Endothelial cell of hepatic sinusoid (primary cell): ENCODE results near the gene TACC2.

Source experiments
- in situ Hi-C: cut with HindIII; loops from 2 replicates; pipeline ENCODE4 v1.10.0; 2017; ENCODE audit warnings: low sequenced_read_pairs

TACC2 gene

DNA sequence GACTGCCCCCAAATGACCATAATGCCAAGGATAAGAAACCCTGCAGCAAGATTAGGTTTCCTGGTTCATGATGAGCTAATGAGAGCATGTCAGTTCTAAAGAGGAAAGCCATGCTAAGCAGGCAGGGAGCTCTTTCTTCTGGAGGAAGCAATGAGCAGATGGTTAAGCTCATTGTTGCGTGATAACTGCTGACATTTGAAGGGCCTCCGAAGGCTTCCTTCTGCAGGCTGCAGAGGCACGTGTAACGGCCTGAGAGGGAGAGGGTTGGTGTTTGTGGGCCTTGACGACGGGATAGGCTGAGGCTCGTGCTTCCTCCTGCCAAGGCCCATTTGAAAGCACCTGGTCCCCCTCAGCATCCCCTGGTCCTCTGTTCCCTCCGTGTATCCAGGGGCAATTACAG is 218.6 kb downstream of the TACC2 start:
- in situ Hi-C loops = loop anchor here (5.0 kb wide), 1 partner anchor 65 kb away; no protein-coding TSS in a partner anchor

DNA sequence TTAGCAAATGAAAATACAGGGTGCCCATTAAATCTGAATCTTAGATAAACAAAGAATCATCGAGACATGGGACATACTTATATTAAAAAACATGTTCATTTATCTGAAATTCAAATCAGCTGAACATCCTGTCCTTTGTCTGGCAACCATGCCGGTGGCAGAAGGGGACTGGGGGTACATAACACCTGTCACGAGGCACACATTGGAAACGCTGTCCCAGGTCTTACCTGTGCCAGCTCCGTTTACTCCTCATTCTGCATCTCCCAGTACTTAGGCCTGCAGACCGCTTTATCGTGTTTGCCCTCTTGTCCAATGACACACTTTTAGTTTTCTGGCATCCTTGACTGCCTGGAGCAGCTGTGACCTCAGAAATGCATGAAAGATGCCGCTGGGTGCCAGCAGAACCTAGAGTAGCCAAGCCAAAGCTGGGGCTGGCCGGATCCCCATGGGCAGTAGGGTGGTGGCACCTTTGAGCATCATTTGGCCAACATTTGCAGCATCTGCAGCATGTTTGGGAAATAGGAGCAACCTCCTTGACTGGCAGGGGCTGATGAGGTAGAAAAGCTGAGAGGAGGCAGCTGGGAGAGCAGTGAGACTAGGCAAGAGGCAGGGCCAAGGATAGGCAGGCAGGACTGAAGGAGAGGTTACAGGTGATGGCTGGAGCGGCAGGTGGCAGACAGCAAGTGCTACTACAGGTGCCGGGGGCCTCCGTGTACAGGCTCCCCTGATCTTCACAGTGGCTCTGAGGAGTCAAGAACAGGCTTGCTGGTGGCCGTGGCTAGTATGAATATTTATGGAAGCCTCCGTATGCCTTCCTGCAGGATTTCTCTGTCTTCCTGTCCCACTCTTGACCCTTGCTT is 219.8 kb downstream of the TACC2 start:
- in situ Hi-C loops = loop anchor here (5.0 kb wide), 1 partner anchor 66 kb away; no protein-coding TSS in a partner anchor

DNA sequence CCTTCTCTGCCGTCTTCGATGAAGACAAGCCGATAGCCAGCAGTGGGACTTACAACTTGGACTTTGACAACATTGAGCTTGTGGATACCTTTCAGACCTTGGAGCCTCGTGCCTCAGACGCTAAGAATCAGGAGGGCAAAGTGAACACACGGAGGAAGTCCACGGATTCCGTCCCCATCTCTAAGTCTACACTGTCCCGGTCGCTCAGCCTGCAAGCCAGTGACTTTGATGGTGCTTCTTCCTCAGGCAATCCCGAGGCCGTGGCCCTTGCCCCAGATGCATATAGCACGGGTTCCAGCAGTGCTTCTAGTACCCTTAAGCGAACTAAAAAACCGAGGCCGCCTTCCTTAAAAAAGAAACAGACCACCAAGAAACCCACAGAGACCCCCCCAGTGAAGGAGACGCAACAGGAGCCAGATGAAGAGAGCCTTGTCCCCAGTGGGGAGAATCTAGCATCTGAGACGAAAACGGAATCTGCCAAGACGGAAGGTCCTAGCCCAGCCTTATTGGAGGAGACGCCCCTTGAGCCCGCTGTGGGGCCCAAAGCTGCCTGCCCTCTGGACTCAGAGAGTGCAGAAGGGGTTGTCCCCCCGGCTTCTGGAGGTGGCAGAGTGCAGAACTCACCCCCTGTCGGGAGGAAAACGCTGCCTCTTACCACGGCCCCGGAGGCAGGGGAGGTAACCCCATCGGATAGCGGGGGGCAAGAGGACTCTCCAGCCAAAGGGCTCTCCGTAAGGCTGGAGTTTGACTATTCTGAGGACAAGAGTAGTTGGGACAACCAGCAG is 221.7 kb downstream of the TACC2 start:
- in situ Hi-C loops = no loop called here

- in situ Hi-C loops = no loop called here
These were observed 224.4 kb downstream of the TACC2 start for GRCh38 chr10:122213364-122213763.

DNA sequence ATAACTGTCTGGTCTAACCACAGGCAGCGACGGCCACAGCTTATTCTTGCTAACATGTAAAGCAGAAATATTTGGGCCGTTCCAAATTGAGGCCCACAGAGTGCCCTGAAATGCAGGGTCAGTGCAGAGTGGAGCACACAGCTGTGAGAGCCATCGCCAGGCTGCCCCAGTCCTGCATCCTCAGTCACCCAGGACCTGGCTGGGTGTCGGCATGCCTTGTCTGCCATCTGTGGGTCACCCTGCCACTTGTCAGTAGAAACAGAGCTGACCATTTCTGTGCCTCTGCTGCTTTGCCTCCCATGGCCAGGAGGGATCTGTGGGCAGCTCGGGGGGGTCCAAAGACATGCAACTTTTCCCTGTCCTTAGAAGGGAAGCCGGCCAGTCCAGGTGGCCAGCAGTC is 224.8 kb downstream of the TACC2 start:
- in situ Hi-C loops = no loop called here

DNA sequence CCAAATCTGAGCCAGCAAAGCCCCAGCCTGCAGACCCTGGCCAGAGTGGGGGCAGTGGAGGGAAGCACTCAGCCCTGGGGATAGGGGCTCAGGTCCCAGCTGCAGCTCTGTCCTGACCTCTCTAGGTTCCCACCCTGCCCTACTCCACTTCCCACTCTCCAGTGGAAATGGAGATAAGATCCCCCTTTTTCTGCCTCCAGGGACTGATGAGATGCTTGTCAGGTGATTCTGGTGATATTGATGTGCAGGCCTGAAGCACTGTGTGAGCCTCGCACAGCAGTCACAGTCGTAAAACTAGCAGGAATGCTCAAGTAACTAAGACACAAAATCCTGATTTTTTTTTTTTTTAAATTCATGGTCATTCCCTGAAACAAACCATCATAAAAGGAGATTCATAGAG is 227.1 kb downstream of the TACC2 start:
- in situ Hi-C loops = no loop called here

DNA sequence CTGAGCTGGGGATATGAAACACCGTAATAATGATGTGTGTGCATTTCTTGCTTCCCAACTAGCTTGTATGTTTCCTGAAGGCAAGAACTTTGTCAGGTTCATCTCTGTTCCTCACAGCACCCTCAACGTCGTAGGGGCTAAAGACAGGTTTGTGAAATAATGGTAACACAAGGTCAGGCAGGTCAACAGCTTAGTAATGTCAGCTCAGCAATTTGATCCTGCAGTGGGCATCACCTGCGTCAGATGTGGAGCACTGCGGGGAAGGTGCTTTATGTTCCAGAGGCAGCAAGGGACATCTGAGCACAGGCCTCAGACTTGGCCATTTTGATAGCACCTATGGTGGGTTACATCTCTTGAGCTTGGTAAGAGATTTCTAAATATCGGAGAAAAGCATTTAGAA is 230.4 kb downstream of the TACC2 start:
- in situ Hi-C loops = no loop called here

- in situ Hi-C loops = no loop called here
These were observed 231.8 kb downstream of the TACC2 start for GRCh38 chr10:122220736-122221135.

GRCh38 chr10:122221958-122222357 is 233.0 kb downstream of the TACC2 start:
- in situ Hi-C loops = no loop called here

- in situ Hi-C loops = no loop called here
These were observed 233.7 kb downstream of the TACC2 start for GRCh38 chr10:122222638-122223037.

- in situ Hi-C loops = no loop called here
These were observed 235.2 kb downstream of the TACC2 start for GRCh38 chr10:122224159-122224558.

- in situ Hi-C loops = no loop called here
These were observed 236.4 kb downstream of the TACC2 start for GRCh38 chr10:122225330-122225729.

- in situ Hi-C loops = no loop called here
These were observed 238.8 kb downstream of the TACC2 start for GRCh38 chr10:122227754-122228153.

DNA sequence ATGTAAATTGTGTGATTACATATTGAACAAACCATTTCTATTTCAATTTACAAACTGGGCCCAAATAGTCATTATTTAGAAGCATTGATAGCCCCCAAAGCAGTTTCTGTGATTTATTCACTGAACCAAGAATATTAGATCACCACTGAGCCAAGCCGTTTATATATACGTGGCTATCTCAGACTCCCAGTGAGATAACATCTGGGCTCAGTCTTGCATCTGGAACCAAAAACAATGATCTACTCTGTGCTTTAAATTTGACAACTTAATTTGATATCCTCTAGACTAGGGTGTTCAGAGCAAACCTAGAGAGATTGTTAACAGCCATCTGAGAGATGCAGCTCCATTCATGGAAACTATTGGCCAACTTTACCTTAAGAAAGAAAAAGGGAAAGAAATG is 240.7 kb downstream of the TACC2 start:
- in situ Hi-C loops = loop anchor here (5.0 kb wide), 1 partner anchor 77 kb away; no protein-coding TSS in a partner anchor

DNA sequence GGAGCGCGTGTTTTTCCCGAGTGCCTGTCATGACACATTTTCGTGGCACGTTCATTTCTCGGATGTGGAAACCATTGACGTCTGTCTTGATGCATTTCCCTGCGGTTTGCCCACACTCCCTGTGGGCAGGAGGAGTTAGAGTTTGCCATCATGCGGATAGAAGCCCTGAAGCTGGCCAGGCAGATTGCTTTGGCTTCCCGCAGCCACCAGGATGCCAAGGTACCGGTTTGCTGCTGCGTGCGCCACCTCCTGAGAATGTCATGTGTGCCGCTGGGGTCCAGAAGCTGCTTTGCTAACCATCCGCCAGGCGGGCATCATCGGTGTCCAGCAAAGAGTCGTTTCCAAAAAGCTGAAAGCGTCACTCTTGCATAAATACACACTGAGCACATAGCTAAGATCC is 241.3 kb downstream of the TACC2 start:
- in situ Hi-C loops = loop anchor here (5.0 kb wide), 1 partner anchor 78 kb away; no protein-coding TSS in a partner anchor

DNA sequence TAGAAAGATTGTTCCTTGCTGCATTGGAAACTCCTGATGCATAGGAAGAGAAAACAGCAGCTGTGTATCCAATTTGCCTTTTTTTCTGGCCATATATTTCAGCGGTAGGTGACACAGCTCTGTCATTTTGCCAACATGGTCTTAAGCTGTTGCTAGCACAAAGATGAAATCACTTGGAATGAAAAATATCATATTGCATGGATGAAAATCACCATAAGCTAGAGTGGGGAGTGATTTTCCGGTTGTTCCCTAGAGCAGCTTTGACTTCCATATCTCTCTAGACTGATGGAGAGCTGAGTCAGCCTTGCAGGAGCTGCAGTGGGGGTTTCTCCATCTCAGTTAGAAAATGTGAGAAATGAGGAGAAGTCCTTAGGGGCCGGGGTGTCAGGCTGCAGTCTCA is 243.8 kb downstream of the TACC2 start:
- in situ Hi-C loops = loop anchor here (5.0 kb wide), 1 partner anchor 80 kb away; no protein-coding TSS in a partner anchor

DNA sequence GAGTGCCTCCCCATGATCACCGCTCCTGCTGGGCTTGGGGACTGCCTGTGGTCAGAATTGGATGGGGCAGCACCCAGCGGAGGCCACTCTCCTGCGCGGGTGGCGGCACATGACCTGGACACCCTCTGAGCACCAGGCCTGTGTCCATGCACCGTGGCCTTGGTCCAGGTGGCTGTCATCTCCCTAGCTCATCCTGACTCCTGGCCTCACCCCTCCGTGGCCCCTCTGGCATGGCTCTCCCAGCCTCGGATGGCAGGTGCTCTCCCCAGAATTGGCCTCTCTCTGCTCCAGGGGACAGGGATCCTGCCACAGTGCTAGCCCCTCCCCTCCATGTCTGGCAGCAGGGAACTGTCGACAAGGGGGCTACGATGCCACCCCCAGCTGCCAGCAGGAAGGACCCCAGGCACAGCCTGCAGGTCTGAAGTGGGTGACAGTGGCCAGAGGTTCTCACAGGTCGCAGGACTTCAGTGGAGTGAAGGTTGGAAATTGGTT is 244.9 kb downstream of the TACC2 start:
- in situ Hi-C loops = loop anchor here (5.0 kb wide), 1 partner anchor 82 kb away; no protein-coding TSS in a partner anchor

GRCh38 chr10:122234416-122234815 is 245.5 kb downstream of the TACC2 start:
- in situ Hi-C loops = loop anchor here (5.0 kb wide), 1 partner anchor 82 kb away; no protein-coding TSS in a partner anchor

GRCh38 chr10:122236690-122237306 is 247.8 kb downstream of the TACC2 start:
- in situ Hi-C loops = no loop called here

DNA sequence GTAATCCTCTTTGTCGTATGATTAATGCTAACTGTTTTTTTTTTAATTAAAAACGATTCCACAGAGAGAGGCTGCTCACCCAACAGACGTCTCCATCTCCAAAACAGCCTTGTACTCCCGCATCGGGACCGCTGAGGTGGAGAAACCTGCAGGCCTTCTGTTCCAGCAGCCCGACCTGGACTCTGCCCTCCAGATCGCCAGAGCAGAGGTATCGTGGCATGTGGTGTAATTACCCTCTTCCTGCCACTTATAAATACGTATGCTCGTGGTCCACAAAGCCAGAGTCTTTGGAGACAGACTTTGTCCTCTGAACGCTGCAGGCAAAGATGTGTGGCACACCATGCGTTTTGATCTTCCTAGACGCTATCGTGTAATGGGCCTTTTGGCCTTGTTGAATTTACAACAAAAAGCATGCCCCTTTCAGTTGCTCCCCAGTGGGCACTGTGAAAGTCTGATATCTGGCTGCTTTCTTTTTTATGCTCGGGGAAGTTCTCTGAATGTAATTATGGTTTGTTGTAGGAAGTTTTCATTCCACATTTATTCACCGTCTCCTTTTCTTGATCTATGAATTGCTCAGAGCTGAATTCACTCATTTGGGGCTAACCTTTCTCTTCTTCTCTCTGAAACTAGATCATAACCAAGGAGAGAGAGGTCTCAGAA is 248.5 kb downstream of the TACC2 start:
- in situ Hi-C loops = no loop called here
